ENCODE measurements around the gene FAM217A.

The FAM217A gene

GRCh38 chr6:4085332-4085700 lies 6.4 kb upstream of the FAM217A start:
- no peak for DNase-seq (ENCODE audit: low spot score)

- DNase-seq (ENCODE audit: low spot score), result no peak
Observed at GRCh38 chr6:4084444-4085331, 5.8 kb upstream of the FAM217A start.

- no peak for DNase-seq (ENCODE audit: low spot score)
Observed at GRCh38 chr6:4074478-4075235, 4.3 kb downstream of the FAM217A start.

GRCh38 chr6:4071330-4071729 lies 7.6 kb downstream of the FAM217A start:
- DNase-seq (ENCODE audit: low spot score), result no peak

DNA sequence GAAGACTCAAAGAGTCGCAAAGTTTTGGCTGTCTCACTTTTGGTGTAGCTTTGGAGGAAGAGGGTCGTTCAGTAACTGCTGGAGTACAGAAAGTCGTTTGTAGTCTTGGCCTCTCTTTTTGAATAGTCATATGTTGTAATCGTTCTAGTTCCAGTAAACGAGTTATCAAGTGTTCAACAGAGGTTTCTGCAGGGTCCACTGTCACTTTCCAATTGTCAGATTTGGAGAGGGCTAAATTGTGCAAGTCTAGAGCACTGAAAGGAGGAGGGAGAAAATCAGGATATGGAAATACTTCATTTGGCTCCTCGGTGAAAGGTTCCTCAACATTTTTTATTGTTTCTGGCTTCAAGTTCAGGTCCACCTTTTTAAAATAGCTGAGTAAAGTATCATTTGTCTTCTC lies 9.7 kb downstream of the FAM217A start:
- no peak for DNase-seq (ENCODE audit: low spot score)

DNA sequence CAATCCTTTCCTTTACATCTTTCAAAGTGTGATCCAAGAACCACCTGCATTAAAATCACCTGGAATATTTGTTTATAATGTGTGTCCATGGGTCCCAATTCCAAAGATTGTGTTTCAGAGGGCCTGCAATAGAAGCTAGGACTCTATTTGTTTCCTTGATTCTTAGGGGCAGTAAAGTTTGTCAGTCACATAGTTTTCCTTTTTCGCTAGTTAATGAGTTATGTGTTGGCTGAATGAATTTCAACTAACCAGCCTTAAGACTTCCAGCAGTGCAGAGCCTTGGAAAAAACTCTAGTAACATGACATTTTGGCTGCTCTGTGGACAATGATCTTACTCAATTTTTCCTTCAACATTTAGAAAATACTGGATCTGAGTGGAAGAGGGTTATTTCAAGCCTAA lies 11.3 kb downstream of the FAM217A start:
- DNase-seq (ENCODE audit: low spot score), result no peak

- no peak for DNase-seq (ENCODE audit: low spot score)
Observed at GRCh38 chr6:4066029-4066755, 12.7 kb downstream of the FAM217A start.

GRCh38 chr6:4059115-4059777 lies 19.7 kb downstream of the FAM217A start:
- DNase-seq (ENCODE audit: low spot score), result no peak

- no peak for DNase-seq (ENCODE audit: low spot score)
Observed at GRCh38 chr6:4057036-4057435, 21.9 kb downstream of the FAM217A start.

DNA sequence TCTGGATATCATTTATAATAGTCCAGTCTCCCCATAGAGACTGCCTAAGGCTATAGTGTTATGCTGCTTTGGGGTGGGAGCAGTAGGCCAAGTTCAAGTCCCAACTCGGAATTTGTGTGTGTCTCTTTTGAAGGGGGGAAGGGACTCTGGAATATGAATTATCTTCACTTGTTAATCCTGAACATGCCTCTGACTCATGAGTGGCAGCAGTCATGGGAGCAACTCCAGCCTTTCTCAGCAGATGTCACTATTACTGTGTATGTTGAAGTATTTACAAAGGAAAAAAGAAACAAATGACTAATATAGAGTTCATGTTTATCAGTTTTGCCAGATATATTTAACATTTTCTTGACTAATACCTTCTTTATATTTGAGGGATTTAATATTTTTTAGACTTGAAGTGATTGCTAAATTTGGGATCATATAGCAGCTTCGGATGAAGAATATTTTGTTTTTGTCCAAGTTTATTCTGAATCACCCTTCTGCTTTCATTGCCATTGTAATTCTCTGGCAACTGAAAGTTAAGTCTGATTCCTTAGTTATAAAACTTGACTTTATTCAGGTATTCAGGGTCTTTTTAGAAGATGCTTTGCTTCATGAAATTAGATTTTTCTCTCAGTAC lies 23.4 kb downstream of the FAM217A start:
- no peak for DNase-seq (ENCODE audit: low spot score)

GRCh38 chr6:4049246-4049645 lies 29.7 kb downstream of the FAM217A start:
- no peak for DNase-seq (ENCODE audit: low spot score)

GRCh38 chr6:4041480-4041879 lies 37.5 kb downstream of the FAM217A start:
- DNase-seq (ENCODE audit: low spot score), result no peak

- no peak for DNase-seq (ENCODE audit: low spot score)
Observed at GRCh38 chr6:4039348-4039747, 39.6 kb downstream of the FAM217A start.

DNA sequence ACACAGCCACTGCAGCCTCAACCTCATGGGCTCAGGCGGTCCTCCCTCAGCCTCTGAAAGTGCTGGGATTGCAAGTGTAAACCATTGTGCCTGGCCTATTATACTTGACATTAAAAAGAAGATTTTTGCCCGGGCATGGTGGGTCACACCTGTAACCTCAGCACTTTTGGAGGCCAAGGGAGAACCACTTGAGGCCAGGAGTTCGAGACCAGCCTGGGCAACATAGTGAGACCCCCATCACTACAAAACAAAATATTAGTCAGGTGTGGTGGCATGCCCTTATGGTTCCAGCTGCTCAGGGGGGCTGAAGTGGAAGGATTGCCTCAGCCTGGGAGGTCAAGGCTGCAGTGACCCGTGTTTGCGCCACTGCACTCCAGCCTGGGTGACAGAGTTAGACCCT lies 42.4 kb downstream of the FAM217A start:
- DNase-seq (ENCODE audit: low spot score), result no peak

DNA sequence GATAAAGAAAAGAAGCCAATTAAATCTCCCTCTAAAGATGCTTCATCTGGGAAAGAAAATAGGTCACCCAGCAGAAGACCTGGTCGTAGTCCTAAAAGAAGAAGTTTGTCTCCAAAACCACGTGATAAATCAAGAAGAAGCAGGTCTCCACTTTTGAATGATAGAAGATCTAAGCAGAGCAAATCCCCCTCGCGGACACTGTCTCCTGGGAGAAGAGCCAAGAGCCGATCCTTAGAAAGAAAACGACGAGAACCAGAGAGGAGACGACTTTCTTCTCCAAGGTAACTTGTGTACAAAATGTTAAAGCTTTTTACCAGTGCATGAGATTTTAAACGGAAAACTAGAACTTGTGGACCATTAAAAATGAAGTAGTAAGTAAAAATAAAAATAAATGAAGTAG lies 46.5 kb downstream of the FAM217A start:
- no peak for DNase-seq (ENCODE audit: low spot score)

DNA sequence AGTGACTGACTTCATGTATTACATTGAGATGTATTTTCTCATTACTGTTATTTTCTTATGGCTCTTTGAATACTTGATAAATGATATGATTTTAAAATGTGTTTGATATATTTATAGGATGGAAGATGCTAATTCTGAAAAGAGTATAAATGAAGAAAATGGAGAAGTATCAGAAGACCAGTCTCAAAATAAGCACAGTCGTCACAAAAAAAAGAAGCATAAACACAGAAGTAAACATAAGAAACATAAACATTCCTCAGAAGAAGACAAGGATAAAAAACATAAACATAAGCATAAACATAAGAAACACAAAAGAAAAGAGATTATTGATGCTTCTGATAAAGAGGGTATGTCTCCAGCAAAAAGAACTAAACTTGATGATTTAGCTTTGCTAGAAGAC lies 47.5 kb downstream of the FAM217A start:
- DNase-seq (ENCODE audit: low spot score), result no peak

DNA sequence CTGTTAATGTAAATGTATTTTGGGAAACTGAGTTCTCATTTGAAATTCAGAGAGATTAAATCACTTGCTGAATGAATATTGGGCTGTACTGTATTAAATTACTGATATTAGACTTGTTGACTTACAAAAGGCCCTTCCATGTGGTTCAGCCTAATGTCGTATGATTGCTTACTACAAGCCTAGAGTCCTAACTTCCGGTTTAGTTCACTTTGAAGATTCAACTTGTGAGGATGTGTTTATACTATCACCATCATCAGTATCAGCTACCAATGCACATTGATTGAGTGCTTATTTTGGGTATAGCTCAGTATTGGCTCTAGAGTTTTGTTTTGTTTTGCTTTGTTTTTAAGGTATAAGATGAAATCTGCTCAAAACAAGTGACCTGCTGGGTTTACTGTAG lies 48.3 kb downstream of the FAM217A start:
- DNase-seq (ENCODE audit: low spot score), result no peak

DNA sequence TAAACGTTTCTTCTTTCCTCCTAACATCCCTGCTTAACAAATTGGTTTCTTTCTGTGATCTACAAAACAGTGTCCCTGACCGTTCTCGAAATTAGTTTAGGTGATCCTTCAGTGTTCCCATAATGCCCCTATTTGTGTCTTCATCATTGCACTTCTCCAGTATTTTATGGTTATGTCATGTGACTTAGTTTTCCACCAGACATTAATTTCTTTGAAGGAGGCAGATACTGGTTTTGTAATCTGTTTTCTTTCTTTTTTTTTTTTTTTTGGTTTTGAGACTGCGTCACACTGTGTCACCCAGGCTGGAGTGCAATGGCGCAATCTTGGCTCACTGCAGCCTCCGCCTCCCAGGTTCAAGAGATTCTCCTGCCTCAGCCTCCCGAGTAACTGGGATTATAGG lies 49.2 kb downstream of the FAM217A start:
- DNase-seq (ENCODE audit: low spot score), result no peak

- no peak for DNase-seq (ENCODE audit: low spot score)
Observed at GRCh38 chr6:4028051-4028450, 50.9 kb downstream of the FAM217A start.

- no peak for DNase-seq (ENCODE audit: low spot score)
Observed at GRCh38 chr6:4025681-4026080, 53.3 kb downstream of the FAM217A start.

GRCh38 chr6:4023240-4023639 lies 55.7 kb downstream of the FAM217A start:
- no peak for DNase-seq (ENCODE audit: low spot score)
